NCI-H2029 treated with DMSO at 0.1 percent for 48 hours (cell line): Measurements from ENCODE around the gene ZNF236.
"Not testable (repeated sequence)": the region's sequence is repeated elsewhere in the genome, so short reads cannot be mapped to it uniquely, and the experiment has no call there.

Experiments used
- DNase-seq: peaks from one replicate; lab custom pipeline; 2025; lab: John Stamatoyannopoulos, UW

ZNF236 gene

DNA sequence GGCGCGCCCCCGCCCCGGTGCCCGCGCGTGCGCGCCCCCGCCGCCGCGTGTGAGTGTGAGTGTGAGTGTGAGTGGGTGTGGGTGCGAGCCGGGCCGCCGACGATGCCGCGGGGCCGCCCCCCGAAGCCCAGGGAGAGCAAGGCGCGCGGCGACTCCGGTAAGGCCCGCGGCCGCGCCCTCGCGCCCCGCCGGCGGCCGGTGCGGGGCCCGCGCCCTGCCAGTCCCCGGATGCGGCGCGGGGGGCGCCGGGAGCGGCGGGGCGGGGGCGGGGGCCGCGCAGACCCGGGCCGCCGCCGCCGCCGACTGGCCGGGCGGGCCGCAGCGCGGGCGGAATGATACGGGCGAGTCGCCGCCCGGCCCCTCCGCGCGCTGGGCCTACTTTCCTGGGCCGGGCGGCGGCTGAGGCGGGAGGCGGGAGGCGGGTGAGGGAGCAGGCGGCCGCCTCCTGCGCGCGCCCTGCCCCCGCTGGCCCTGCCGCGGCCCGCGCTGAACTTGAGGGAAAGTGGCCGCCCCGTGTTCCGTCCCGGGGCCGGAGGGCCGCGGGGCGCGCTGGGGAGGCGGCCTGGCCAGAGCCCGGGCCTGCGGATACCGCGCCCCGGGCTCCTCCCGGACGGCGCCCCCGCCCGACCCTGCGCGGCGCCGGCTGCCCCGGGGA, at the start of gene ZNF236:
TSS of gene ZNF236 (plus strand) at position 52 of the 655 bp plus-strand sequence. CDS start at position 103, 51 bp downstream.
- no peak for DNase-seq

DNA sequence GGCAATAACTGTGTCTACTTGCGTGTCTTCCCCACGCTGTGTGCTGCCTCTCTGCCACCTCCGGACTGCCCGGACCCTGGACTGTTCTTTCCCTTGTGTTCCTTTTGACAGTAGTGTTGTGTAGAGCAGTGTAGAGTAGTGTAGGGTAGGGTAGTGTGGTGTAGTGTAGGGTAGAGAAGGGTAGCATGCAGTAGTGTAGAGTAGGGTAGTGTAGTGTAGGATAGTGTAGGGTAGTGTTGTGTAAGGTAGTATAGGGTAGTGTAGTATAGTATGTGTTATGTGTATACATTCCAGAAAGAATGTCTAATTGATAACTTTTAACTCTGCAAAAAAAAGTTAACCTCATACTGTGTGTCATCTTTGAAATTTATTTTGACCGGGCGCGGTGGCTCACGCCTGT, 49.7 kb upstream of the ZNF236 start:
- DNase-seq, result no peak

DNA sequence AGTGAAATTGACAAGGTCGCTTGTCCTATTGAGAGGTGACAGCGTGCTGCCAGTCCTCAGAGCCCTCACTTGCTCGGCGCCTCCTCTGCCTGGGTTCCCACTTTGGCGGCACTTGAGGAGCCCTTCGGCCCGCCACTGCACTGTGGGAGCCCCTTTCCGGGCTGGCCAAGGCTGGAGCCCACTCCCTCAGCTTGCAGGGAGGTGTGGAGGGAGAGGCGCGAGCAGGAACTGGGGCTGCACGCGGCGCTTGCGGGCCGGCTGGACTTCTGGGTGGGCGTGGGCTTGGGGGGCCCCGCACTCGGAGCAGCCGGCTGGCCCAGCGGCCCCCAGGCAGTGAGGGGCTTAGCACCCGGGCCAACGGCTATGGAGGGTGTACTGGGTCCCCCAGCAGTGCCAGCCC, 45.3 kb upstream of the ZNF236 start:
- DNase-seq, result not testable (repeated sequence)

DNA sequence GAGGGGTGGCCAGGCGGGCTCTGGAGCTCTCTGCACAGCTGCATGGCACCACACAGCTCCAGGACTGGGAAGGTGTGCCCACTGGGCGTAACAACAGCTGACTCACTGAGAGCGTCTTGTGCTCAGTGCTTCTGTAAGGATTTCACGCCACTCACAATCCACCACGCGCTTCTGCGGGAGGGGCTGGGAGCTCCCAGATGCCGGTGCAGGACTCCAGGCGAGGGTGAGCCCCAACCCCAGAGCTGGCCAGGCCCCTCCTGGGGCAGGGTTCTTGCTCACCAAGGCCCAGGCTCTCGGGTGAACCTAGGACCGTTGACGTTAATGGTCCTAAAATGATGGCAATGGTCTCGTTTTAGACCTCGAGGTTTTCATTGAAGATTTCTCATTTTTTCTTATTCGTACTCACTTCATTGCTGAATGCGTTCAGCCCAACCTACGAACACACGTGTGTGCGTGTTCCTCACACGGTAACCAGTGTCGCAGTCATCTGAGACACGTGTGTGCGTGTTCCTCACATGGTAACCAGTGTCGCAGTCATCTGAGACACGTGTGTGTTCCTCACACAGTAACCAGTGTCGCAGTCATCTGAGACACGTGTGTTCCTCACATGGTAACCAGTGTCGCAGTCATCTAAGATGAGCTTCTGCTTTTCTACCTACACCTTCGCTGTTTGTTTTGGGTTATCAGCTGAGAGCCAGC, 38.4 kb upstream of the ZNF236 start:
- no peak for DNase-seq

DNA sequence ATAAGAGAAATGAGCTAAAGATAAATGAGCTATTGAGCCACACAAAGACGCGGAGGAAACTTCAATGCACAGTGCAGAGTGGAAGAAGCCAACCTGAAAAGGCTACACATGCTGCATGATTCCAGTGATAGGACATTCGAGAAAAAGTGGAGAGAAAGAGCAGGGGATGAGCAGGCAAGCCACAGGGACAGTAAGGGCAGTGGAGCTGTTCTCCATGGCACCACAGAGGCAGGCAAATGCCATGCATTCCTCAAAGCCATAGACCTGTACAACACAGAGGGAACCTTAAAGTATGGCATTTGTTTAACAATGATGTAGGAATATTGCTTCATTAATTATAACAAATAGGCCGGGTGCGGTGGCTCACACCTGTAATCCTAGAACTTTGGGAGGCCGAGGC, 36.5 kb upstream of the ZNF236 start:
- DNase-seq, result no peak

DNA sequence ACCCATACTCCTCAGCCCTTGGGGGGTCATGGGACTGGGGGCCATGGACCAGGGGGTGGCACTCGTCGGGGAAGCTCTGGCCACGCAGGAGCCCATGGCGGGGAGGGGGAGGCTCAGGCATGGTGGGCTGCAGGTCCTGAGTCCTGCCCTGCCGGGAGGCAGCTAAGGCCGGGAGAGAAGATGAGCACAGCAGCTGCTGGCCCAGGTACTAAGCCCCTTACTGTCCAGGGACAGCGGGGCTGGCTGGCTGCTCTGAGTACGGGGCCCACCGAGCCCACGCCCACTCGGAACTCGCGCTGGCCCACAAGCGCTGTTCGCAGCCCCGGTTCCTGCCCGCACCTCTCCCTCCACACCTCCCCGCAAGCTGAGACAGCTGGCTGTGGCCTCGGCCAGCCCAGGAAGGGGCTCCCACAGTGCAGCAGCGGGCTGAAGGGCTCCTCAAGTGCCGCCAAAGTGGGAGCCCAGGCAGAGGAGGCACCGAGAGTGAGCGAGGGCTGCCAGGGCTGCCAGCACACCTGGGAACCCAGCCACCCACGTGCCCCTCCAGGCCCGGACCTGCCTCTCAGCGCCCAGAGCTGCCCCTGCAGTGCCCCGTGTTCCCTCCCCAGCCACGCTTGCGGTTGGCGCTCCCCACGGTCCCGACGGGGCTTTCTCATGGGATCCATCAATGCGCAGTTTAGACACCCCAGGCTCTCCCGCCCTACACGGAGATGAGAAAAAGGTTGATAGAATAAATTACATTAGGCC, 33.6 kb upstream of the ZNF236 start:
- no peak for DNase-seq

DNA sequence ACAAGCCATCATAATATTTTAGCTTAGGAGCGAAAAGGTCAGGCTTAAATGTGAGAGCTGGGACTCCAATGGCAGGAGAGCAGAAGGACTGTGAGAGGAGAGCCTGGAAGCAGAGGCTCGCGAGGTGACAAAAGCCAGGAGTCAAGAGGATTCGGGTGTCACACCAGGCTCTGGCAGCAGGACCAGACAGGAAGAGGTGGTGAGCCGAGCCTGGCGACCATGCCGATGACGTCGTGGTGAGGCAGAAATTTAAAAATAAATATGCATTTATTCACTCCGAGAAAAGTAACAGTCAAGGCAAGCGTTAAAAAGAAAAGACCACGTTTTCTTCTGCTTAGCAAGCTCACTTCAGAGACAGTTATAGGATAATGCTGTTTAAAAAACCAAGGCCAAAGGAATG, 31.3 kb upstream of the ZNF236 start:
- DNase-seq, result no peak

DNA sequence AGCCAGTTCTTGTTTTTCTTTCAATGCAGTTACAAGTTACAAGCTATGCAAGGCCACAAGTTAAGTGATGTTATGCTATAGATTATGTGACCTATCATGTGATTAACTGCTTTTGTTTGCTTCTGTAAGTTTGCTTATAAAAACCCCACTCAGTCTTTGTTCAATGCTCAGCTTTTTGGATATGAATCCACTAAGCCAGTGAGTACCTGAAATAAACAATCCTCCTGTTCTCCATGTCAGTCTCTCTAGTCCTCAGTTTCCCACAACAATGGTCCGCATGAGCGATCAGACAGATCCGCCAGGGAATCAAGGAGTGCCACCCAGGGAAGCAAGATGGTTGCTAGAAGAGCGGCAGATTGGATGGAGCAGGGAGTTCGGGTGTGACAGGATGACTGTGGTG, 30.7 kb upstream of the ZNF236 start:
- no peak for DNase-seq

DNA sequence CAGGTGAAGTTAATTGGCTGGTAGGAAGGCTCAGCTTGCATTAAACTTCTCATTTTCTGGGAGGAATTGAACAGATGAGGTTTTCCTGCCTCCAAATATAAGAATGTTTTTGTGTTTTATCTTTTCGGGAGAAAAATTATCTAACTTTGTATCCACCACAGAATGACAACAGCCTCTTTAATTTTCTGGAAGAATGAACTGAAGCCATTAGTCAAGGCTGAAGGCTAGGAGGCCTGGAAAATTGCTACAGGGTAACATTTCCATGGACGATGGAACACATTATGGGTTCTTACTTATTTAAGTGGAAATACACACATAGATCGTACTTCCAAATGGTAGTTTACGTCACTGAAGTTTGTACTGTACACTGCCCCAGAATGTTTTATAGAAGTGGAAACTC, 28.0 kb upstream of the ZNF236 start:
- DNase-seq, result no peak

DNA sequence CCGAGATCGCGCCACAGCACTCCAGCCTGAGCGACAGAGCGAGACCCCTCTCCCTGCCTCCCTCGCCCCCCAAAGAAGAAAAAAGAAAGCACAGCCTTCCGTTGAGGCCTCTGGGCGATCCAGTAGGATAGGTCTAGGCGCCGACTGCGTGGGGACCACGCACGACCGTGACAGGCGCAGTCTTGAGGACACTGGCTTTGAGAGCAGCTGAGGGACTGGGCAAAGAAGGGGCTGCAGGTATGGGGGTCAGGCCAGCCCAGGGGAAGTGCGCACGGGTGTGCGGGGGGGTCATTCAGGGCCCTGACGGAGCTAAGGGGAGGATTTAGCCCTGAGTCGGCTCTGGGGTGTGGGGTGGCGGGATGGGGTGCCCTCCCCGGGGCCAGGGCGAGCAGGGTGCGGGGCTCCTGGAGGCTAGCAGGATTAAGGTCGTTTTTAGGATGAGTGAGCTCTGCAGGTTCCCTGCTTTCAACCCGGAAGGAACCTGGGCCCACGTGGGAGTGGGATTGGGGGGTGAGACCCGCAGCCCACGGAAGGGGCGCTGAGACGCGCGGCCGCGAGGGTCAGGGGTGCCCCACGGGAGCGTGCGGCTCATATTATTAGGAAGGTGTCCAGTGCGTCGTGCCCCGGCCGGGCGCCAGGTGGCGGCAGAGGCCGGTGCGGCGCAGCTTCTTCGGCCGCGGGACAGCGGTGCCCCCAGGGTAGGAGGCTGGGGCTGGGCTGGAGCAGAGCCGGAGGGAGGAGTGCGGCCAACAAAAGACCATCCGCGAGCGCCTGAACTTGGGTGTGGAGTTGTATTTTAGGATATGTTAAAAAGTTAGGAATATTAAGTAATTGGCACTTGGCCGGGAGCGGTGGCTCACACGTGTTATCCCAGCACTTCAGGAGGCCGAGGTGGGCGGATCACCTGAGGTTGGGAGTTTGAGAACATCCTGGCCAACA, 20.5 kb upstream of the ZNF236 start:
- no peak for DNase-seq

DNA sequence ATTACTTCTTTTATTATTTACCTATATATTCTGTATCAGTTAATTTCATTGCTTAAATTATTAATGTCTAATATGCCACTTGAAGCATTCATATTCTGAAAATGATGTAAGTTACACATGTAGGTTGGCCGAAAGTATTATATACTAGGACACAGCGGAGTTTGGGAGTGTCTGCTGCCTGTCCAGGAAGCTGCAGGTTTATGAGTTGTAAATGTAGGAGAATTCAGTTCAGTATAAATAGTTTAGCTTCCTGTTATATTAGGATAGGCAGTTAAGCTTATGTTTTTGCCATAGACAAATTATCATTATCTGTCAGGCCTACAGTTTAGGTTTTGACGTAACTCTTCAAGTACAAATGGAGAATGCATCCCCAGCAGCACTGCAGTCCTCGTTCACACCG, 18.9 kb upstream of the ZNF236 start:
- no peak for DNase-seq

DNA sequence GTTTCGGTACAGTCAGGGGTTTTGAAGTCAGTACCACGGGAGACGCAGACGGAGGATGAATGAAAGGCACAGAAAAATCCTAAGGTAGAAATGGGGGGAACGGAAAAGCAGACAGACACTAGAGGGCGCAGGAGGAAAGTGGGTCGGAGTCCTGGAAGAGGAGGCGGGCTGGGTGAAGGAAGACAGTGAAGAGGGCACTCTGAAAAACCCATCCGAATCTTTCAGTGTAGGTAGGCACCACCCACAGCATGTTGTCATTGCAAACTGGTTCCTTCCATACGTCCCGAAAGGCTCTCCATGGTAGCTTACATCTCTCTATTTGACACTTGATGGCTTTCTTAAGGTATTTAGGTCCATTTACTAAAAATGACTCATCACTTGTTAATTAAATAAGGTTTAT, 18.5 kb upstream of the ZNF236 start:
- peak; percentile 38 for DNase-seq

DNA sequence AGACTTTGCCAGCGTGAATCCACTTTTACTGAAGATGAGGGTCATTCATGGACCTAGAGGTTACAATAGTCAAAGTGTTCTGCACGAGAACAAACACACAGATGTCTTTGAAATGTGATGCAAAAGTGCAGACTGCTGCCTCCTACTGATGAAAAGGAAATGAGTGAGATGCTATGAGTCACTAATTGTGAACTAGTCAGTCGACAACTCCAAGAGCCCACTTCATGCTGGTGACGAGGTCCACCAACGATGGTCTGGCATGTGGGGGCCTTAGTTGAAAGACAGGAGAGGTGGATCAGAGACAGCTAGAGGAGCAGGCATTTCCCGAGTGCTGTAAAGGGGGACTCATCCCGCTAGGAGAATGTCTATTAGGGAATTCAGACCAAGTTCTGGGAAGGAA, 17.1 kb upstream of the ZNF236 start:
- no peak for DNase-seq

DNA sequence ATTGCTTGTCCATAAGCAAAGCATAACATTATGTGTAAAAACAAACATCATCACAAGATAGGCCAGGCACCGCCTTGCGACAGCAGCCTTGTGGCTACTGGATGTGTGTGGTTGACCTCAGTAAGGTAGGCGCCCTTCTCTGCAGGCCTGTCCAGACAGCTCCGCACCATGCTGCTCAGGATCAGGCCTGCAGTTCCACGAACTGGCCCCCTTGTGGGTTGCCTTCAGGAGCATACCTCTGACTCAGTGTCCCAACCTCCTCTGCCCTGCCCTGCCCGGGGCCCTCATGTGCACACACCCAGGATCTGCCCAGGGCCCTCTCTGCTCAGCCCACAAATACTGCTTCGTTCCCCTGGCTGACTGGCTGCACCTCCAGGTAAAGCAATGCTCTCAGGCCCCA, 16.1 kb upstream of the ZNF236 start:
- DNase-seq, result no peak

DNA sequence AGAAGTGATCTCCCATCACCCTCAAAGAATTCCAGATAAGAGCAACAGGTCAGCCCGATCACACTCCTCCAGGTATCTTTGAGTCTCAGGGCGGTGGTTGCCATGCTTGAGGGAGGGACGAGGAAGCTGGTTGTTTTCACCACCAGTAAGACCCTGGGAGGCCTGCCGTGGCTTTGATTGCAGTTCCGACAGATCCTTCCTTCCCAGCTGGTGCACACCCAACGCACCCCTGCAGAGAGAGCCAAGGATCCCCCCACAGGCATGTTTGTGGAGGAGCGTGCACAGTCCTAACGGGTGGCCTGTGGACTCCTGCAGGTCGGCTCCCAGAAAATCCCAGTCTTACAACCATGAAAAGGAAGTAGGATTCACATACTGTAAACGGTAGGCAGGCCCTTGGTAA, 13.8 kb upstream of the ZNF236 start:
- no peak for DNase-seq

DNA sequence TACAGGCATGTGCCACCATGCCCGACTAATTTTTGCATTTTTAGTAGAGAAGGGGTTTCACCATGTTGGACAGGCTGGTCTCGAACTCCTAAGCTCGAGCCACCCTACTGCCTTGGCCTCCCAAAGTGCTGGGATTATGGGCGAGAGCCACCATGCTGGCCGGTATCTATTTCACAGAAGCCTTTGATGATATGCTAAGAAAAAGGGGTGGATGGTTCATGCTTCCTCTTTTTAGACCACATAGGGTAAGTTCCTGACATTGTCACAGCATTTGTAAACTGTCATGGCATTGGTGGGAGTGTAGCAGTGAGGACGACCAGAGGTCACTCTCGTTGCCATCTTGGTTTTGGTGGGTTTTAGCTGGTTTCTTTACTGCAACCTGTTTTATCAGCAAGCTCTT, 10.8 kb upstream of the ZNF236 start:
- DNase-seq, result not testable (repeated sequence)

DNA sequence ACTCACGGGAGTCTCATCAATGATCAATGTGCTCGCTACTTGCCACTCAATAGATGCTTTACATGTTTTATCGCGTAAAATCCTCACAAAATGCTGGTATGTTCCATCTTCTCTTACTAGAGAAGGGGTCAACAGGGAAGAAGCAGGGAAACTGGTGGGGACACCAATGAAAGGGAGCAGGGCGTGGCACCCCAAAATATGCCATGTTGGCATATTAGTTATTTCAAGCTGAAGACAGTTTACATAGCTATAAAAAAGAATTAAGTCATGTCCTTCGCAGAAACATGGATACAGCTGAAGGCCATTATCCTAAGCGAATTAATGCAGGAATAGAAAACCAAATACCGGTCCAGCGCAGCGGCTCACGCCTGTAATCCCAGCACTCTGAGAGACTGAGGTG, 8.1 kb upstream of the ZNF236 start:
- no peak for DNase-seq

DNA sequence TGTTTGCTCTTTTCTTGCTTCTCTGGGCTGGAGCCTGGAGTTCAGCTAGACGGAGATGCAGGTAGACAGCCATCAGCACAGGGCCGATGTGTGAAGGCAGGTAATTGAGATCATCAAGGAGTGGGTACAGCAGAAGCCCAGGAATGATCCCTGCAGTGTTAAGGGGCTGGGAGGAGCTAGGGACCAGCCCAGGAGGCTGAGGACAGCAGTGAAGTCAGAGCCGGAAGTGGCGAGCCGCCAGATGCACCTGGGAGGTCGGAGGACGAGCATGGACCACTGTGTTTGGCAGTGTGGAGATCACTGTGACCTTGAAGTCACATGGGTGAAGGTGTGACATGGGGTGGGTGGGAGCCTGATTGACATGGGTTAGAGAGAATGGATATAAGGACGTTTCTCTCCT, 6.2 kb upstream of the ZNF236 start:
- DNase-seq, result no peak

DNA sequence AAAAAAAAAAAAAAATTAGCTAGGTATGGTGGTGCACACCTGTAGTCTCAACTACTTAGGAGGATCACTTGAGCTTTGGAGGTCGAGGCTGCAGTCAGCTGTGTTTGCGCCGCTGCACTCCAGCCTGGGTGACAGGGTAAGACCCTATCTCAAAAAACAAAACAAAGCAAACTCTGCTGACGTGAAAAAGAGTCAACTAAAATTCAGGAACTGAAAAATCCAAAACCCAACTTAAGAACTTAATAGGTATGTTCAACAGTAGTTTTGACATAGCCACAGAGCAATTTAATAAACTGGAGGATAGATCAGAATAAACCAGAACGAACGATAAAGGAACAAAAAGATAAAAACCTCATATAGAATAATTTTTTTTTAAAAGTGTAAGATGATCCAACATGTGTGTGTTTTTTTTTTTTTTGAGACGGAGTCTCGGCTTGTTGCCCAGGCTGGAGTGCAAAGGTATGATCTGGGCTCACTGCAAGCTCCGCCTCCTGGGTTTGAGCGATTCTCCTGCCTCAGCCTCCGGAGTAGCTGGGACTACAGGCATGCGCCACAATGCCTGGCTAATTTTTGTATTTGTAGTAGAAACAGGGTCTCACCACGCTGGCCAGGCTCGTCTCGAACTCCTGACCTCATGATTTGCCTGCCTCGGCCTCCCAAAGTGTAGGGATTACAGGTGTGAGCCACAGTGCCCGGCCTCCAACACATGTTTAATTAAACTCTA, 4.3 kb upstream of the ZNF236 start:
- no peak for DNase-seq

DNA sequence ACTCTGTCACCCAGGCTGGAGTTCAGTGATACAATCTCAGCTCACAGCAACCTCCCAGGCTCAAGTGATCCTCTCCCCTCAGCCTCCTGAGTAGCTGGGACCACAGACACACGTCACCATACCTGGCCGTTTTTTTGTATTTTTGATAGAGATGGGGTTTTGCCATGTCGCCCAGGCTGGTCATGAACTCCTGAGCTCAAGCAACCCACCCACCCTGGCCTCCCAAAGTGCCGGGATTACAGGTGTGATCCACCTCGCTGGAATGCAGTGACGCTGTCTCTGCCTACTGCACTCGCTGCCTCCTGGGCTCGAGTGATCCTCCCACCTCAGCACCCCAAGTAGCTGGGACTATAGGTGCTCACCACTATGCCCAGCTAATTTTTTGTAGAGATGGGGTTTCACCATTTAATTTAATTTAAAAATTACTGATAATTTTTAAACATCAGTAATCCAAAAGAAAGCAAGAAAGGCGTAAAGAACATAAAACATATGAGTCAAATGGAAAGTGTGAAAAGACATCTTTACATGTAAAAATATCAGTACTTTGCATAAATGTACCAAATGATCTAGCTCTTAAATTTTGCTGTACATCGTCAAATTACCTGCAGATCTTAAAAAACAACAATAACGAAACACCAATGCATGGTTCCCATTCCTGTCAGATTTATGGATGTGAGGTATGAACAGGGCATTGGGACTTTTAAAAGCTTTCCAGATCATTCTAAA, 2.8 kb upstream of the ZNF236 start:
- no peak for DNase-seq

DNA sequence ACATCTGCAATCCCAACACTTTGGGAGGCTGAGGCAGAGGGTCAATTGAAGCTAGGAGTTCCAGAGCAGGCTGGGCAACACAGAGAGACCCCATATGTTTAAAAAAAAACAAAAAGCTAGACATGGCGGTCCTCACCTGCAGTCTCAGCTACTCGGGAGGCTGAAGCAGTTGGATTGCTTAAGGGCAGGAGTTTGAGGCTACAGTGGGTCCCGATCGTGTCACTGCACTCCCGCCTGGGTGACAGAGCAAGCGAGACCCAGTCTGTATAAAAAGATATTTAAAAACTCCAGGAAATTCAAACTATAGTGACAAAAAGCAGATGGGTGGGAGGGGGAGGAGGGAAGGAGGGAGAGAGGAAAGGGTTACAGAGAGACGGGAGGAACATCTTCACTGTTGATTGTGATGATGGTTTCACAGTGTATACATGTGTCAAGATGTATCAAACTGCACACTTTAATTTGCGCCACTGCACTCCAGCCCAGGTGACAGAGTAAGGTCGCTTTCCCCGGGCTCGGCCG, 942 bp upstream of the ZNF236 start:
- DNase-seq, result no peak
